Measurements from ENCODE around the gene NRXN3.

Gene NRXN3

DNA sequence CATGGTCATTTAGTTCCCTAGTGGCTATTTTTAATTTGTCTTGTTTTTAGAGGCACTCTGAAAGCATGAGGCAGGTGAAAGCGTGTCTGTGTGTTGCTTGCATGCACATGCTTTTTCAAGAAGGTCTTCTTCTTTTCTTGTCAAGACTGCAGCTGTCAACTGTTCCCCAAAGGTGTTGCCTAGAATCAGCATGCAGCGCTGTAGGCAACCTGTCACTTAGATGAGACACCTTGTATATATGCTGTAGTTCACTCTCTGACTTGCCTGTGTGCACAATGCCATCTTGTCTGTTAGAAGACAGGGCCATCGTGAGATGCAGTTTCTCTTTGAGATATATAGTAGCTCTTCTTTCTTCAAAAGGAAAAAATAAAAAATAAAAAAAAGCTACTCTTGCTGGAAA, 1155.4 kb downstream of the NRXN3 start:
- POLR2A ChIA-PET: no interaction called here
- CTCF ChIA-PET: no interaction called here
- 100% methylated on average over 1 of the region's 3 CpGs for WGBS (ENCODE audit: insufficient coverage)

DNA sequence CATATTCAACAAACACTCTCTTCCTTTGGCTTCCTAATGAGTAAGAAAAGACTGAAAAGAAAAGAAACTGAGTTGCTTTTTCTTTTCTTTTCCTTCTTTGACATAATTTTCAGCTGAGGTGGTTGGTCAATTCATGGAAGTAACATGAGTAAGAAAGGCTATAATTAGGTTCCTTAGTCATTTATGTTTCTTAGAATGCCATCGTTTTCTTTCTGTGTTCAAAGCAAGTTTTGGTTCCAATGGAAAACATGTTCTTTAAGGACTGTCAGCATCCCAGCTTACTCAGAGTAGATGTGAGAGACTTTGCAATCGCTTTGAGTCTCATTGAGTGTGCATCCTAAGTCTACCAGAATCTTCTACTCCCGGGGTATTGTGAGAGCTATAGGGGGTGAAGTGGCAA, 1158.7 kb downstream of the NRXN3 start:
- no peak for DNase-seq
- Histone ChIP-seq H3K4me1 (ENCODE audit: control extremely low read depth in 1 of 4, control insufficient read depth in 4 of 4, insufficient read depth in 4 of 4, low read length in 3 of 4) (no peaks in the 10 kb centered on the region), H3K27ac (ENCODE audit: insufficient read depth in 1 of 2, low read depth in 1 of 2, low read length in 2 of 2, poor library complexity in 1 of 2, severe bottlenecking in 2 of 2) (no peak overlapping the region), H3K27me3 (replicated peaks in 2 of 5; ENCODE audit: control insufficient read depth in 4 of 5, insufficient read depth in 5 of 5, low read length in 4 of 5) (peaks cover 0 to 8% (median 4%) of the 10 kb centered on the region in 5 experiments), H3K36me3 (ENCODE audit: control insufficient read depth in 4 of 4, insufficient read depth in 4 of 4, low read length in 3 of 4) (no peaks in the 10 kb centered on the region), H3K4me3 (ENCODE audit: control insufficient read depth in 1 of 7, extremely low read depth in 1 of 7, insufficient read depth in 4 of 7, low read depth in 2 of 7, low read length in 6 of 7) (no peak overlapping the region), H3K9me3 (ENCODE audit: control extremely low read depth in 1 of 5, control insufficient read depth in 4 of 5, insufficient read depth in 2 of 5, low read depth in 1 of 5, low read length in 4 of 5) (no peaks in the 10 kb centered on the region)
- ChIA-PET POLR2A (no interaction called here), CTCF (no interaction called here)
- WGBS (ENCODE audit: insufficient coverage): 50% methylated on average over 1 of the region's 3 CpGs

More for the DNA sequence above, 1155.4 kb downstream of the NRXN3 start:
- Histone ChIP-seq H3K27ac (ENCODE audit: insufficient read depth in 1 of 2, low read depth in 1 of 2, low read length in 2 of 2, poor library complexity in 1 of 2, severe bottlenecking in 2 of 2) (no peak overlapping the region), H3K27me3 (replicated peaks in 2 of 5; ENCODE audit: control insufficient read depth in 4 of 5, insufficient read depth in 5 of 5, low read length in 4 of 5) (peaks cover 0 to 3% (median 0%) of the 10 kb centered on the region in 5 experiments), H3K9me3 (ENCODE audit: control extremely low read depth in 1 of 5, control insufficient read depth in 4 of 5, insufficient read depth in 2 of 5, low read depth in 1 of 5, low read length in 4 of 5) (no peaks in the 10 kb centered on the region), H3K4me3 (ENCODE audit: control insufficient read depth in 1 of 7, extremely low read depth in 1 of 7, insufficient read depth in 4 of 7, low read depth in 2 of 7, low read length in 6 of 7) (no peak overlapping the region), H3K36me3 (ENCODE audit: control insufficient read depth in 4 of 4, insufficient read depth in 4 of 4, low read length in 3 of 4) (no peaks in the 10 kb centered on the region), H3K4me1 (ENCODE audit: control extremely low read depth in 1 of 4, control insufficient read depth in 4 of 4, insufficient read depth in 4 of 4, low read length in 3 of 4) (no peaks in the 10 kb centered on the region)
- DNase-seq: no peak

DNA sequence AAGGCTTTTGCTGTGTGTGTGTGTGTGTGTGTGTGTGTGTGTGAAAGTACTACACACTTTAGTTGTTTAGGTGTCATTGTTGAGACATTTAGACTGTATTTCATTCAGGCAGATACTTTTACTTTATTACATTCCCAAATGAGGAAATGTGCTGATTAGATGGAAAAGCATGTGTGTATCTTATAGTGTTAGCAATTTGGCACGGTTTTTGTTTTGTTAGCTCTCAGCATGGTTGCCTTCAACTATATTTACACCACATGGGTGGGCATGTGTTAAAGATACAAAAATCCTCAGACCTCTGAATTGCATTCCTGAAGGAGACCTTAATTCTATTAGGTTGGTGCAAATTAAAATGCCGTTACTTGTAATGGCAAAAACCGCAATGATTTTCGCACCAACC, 1161.7 kb downstream of the NRXN3 start:
- Histone ChIP-seq H3K27me3 (replicated peaks in 2 of 5; ENCODE audit: control insufficient read depth in 4 of 5, insufficient read depth in 5 of 5, low read length in 4 of 5) (peaks cover 0 to 8% (median 4%) of the 10 kb centered on the region in 5 experiments), H3K4me1 (ENCODE audit: control extremely low read depth in 1 of 4, control insufficient read depth in 4 of 4, insufficient read depth in 4 of 4, low read length in 3 of 4) (no peaks in the 10 kb centered on the region), H3K4me3 (ENCODE audit: control insufficient read depth in 1 of 7, extremely low read depth in 1 of 7, insufficient read depth in 4 of 7, low read depth in 2 of 7, low read length in 6 of 7) (no peak overlapping the region), H3K9me3 (ENCODE audit: control extremely low read depth in 1 of 5, control insufficient read depth in 4 of 5, insufficient read depth in 2 of 5, low read depth in 1 of 5, low read length in 4 of 5) (no peaks in the 10 kb centered on the region), H3K27ac (ENCODE audit: insufficient read depth in 1 of 2, low read depth in 1 of 2, low read length in 2 of 2, poor library complexity in 1 of 2, severe bottlenecking in 2 of 2) (no peak overlapping the region), H3K36me3 (ENCODE audit: control insufficient read depth in 4 of 4, insufficient read depth in 4 of 4, low read length in 3 of 4) (no peaks in the 10 kb centered on the region)
- ChIA-PET CTCF (interaction anchor here (1.0 kb wide), 1 partner anchor 24 kb away, joined by 3 read pairs; no protein-coding TSS in a partner anchor), POLR2A (no interaction called here)
- 90% methylated on average over 3 of the region's 4 CpGs for WGBS (ENCODE audit: insufficient coverage)
- no peak for DNase-seq

DNA sequence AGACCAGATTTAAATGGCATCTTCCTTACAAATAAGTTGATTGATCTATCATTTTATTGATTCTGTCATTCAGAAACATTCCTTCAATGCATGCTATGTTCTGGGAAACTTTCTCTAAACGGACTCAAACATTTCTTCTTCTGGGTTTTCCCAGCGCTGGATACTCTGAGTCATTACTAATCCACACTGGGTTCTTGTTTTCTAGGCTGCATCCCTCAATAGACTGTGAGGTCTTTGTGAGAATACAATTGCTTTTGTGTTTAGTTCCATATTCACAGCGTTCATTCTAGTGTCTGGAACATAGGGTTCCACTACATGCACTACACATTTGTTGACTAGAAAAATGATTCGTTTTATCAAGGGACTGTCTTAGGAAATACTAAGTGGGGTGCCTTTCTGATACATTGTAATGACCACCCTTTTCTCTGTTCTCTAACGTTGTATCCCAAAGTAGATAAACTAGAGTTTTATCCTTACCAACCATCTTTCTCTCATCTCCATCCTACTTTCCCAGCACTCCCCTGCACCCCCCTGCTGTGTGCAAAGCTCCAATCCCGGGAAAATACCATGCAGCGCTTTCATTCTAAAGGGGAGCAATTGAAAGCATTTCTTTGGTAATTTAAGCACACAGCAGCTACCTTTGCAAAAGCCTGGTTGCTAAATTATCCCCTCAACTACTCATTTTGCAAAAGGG, 1162.5 kb downstream of the NRXN3 start:
- POLR2A ChIA-PET: no interaction called here
- Histone ChIP-seq H3K27me3 (replicated peaks in 2 of 5; ENCODE audit: control insufficient read depth in 4 of 5, insufficient read depth in 5 of 5, low read length in 4 of 5) (peaks cover 0 to 8% (median 2%) of the 10 kb centered on the region in 5 experiments), H3K4me3 (ENCODE audit: control insufficient read depth in 1 of 7, extremely low read depth in 1 of 7, insufficient read depth in 4 of 7, low read depth in 2 of 7, low read length in 6 of 7) (no peak overlapping the region), H3K27ac (ENCODE audit: insufficient read depth in 1 of 2, low read depth in 1 of 2, low read length in 2 of 2, poor library complexity in 1 of 2, severe bottlenecking in 2 of 2) (no peak overlapping the region), H3K4me1 (ENCODE audit: control extremely low read depth in 1 of 4, control insufficient read depth in 4 of 4, insufficient read depth in 4 of 4, low read length in 3 of 4) (no peaks in the 10 kb centered on the region), H3K9me3 (ENCODE audit: control extremely low read depth in 1 of 5, control insufficient read depth in 4 of 5, insufficient read depth in 2 of 5, low read depth in 1 of 5, low read length in 4 of 5) (no peaks in the 10 kb centered on the region), H3K36me3 (ENCODE audit: control insufficient read depth in 4 of 4, insufficient read depth in 4 of 4, low read length in 3 of 4) (no peaks in the 10 kb centered on the region)
- no peak for DNase-seq
- CTCF ChIA-PET: interaction anchor here (1.0 kb wide), 1 partner anchor 25 kb away, joined by 3 read pairs; no protein-coding TSS in a partner anchor
- 39% methylated on average over 4 of the region's 7 CpGs for WGBS (ENCODE audit: insufficient coverage)

DNA sequence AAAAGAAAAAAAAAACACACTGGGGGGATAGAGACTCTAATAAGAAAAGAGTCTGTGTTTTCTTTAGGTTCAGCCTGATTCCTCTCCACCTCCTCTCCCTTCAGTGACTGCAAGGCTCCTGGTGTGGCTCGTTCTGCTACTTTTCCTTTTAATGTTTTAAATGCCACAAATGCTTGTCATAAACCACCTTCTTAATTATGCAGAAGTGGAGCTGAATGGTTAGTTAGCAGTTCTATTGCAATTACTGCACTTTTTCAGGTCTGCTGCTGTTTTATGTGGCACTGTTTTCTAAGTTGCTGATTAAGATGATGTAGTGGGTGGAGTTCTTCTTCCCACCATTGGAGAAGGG, 1163.0 kb downstream of the NRXN3 start:
- no peaks in the 10 kb centered on the region for H3K9me3 ChIP-seq (ENCODE audit: control extremely low read depth in 1 of 5, control insufficient read depth in 4 of 5, insufficient read depth in 2 of 5, low read depth in 1 of 5, low read length in 4 of 5)
- no CpG with 5 or more reads among the region's 1 CpG for WGBS (ENCODE audit: insufficient coverage)

DNA sequence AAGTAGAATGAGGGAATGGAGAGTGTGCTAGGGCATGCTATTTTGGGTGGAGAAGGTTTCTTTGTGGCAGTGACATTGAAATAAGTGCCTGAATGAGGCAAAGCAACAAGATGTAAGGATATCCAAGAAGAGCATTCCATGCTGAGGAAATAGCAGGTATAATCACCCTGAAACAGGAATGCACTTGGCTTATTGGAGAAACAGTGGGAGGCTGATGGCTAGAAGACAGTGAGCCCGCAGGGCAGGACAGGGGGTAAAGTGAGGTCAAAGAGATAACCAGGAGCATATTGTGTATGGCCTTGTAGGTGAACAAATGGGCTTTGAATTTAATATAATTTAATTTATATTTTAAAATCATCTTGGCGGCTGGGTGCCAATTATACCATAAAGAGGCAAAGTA, 1164.1 kb downstream of the NRXN3 start:
- Histone ChIP-seq H3K27ac (ENCODE audit: insufficient read depth in 1 of 2, low read depth in 1 of 2, low read length in 2 of 2, poor library complexity in 1 of 2, severe bottlenecking in 2 of 2) (no peak overlapping the region), H3K4me1 (ENCODE audit: control extremely low read depth in 1 of 4, control insufficient read depth in 4 of 4, insufficient read depth in 4 of 4, low read length in 3 of 4) (no peaks in the 10 kb centered on the region), H3K4me3 (ENCODE audit: control insufficient read depth in 1 of 7, extremely low read depth in 1 of 7, insufficient read depth in 4 of 7, low read depth in 2 of 7, low read length in 6 of 7) (no peak overlapping the region), H3K27me3 (replicated peaks in 2 of 5; ENCODE audit: control insufficient read depth in 4 of 5, insufficient read depth in 5 of 5, low read length in 4 of 5) (peaks cover 0 to 8% (median 2%) of the 10 kb centered on the region in 5 experiments), H3K9me3 (ENCODE audit: control extremely low read depth in 1 of 5, control insufficient read depth in 4 of 5, insufficient read depth in 2 of 5, low read depth in 1 of 5, low read length in 4 of 5) (no peaks in the 10 kb centered on the region), H3K36me3 (ENCODE audit: control insufficient read depth in 4 of 4, insufficient read depth in 4 of 4, low read length in 3 of 4) (no peaks in the 10 kb centered on the region)
- no peak for DNase-seq
- WGBS (ENCODE audit: insufficient coverage): no CpG with 5 or more reads among the region's 2 CpGs
- ChIA-PET POLR2A (no interaction called here), CTCF (interaction anchor here (0.7 kb wide), 1 partner anchor 14 kb away, joined by 3 read pairs; no protein-coding TSS in a partner anchor)

More for the DNA sequence above, 1163.0 kb downstream of the NRXN3 start:
- H3K4me1 ChIP-seq (ENCODE audit: control extremely low read depth in 1 of 4, control insufficient read depth in 4 of 4, insufficient read depth in 4 of 4, low read length in 3 of 4): no peaks in the 10 kb centered on the region
- no peak for DNase-seq
- peaks cover 0 to 8% (median 2%) of the 10 kb centered on the region in 5 experiments for H3K27me3 ChIP-seq (replicated peaks in 2 of 5; ENCODE audit: control insufficient read depth in 4 of 5, insufficient read depth in 5 of 5, low read length in 4 of 5)
- H3K27ac ChIP-seq (ENCODE audit: insufficient read depth in 1 of 2, low read depth in 1 of 2, low read length in 2 of 2, poor library complexity in 1 of 2, severe bottlenecking in 2 of 2): no peak overlapping the region
- H3K36me3 ChIP-seq (ENCODE audit: control insufficient read depth in 4 of 4, insufficient read depth in 4 of 4, low read length in 3 of 4): no peaks in the 10 kb centered on the region
- CTCF ChIA-PET: no interaction called here
- H3K4me3 ChIP-seq (ENCODE audit: control insufficient read depth in 1 of 7, extremely low read depth in 1 of 7, insufficient read depth in 4 of 7, low read depth in 2 of 7, low read length in 6 of 7): no peak overlapping the region
- POLR2A ChIA-PET: no interaction called here

GRCh38 chr14:79337761-79338160, 1167.6 kb downstream of the NRXN3 start:
- Histone ChIP-seq H3K4me3 (ENCODE audit: control insufficient read depth in 1 of 7, extremely low read depth in 1 of 7, insufficient read depth in 4 of 7, low read depth in 2 of 7, low read length in 6 of 7) (no peak overlapping the region), H3K27me3 (replicated peaks in 2 of 5; ENCODE audit: control insufficient read depth in 4 of 5, insufficient read depth in 5 of 5, low read length in 4 of 5) (peaks cover 0 to 8% (median 1%) of the 10 kb centered on the region in 5 experiments), H3K27ac (ENCODE audit: insufficient read depth in 1 of 2, low read depth in 1 of 2, low read length in 2 of 2, poor library complexity in 1 of 2, severe bottlenecking in 2 of 2) (no peak overlapping the region), H3K9me3 (ENCODE audit: control extremely low read depth in 1 of 5, control insufficient read depth in 4 of 5, insufficient read depth in 2 of 5, low read depth in 1 of 5, low read length in 4 of 5) (no peaks in the 10 kb centered on the region), H3K4me1 (ENCODE audit: control extremely low read depth in 1 of 4, control insufficient read depth in 4 of 4, insufficient read depth in 4 of 4, low read length in 3 of 4) (no peaks in the 10 kb centered on the region), H3K36me3 (ENCODE audit: control insufficient read depth in 4 of 4, insufficient read depth in 4 of 4, low read length in 3 of 4) (no peaks in the 10 kb centered on the region)
- POLR2A ChIA-PET: no interaction called here
- no CpG with 5 or more reads among the region's 3 CpGs for WGBS (ENCODE audit: insufficient coverage)
- CTCF ChIA-PET: no interaction called here
- peak in 1 of 3 donors; percentile 6 for DNase-seq

Data from common myeloid progenitor, CD34-positive (primary cell).